HG02970 (cell line): Measurements from ENCODE around the gene HOXC10.

ENCODE experiments used
- ATAC-seq: cut with Tn5 transposase; IDR thresholded peaks from one replicate; pipeline ENCODE4 v1.9.1; 2021; ENCODE audit warnings: mild to moderate bottlenecking, moderate library complexity, moderate number of reproducible peaks; ENCODE audit not compliant: unreplicated experiment, low FRiP score

HOXC10 gene

GRCh38 chr12:53975479-53976152 lies 9.3 kb upstream of the HOXC10 start:
- ATAC-seq, result no peak

- no peak for ATAC-seq
Measured at GRCh38 chr12:53976172-53976822, 8.6 kb upstream of the HOXC10 start.

GRCh38 chr12:53976823-53977595 lies 7.9 kb upstream of the HOXC10 start:
- no peak for ATAC-seq

- ATAC-seq, result no peak
Measured at GRCh38 chr12:53977596-53978445, 7.1 kb upstream of the HOXC10 start.

GRCh38 chr12:53978477-53979356 lies 6.2 kb upstream of the HOXC10 start:
- ATAC-seq, result no peak

GRCh38 chr12:53980104-53980801 lies 4.7 kb upstream of the HOXC10 start:
- ATAC-seq, result no peak

GRCh38 chr12:53980802-53981496 lies 4.0 kb upstream of the HOXC10 start:
- ATAC-seq, result no peak

GRCh38 chr12:53981634-53982565 lies 3.0 kb upstream of the HOXC10 start:
- ATAC-seq, result no peak

GRCh38 chr12:53982648-53983567 lies 2.0 kb upstream of the HOXC10 start:
- no peak for ATAC-seq

GRCh38 chr12:53983568-53983949 lies 1.4 kb upstream of the HOXC10 start:
- ATAC-seq, result no peak

GRCh38 chr12:53983950-53984572 lies 885 bp upstream of the HOXC10 start:
- ATAC-seq, result no peak

- ATAC-seq, result no peak
Measured at GRCh38 chr12:53985692-53985993, 697 bp downstream of the HOXC10 start.

GRCh38 chr12:53985994-53986685 lies 1.2 kb downstream of the HOXC10 start:
- ATAC-seq, result no peak

GRCh38 chr12:53986686-53987483 lies 1.9 kb downstream of the HOXC10 start:
- no peak for ATAC-seq

- no peak for ATAC-seq
Measured at GRCh38 chr12:53987787-53988230, 2.9 kb downstream of the HOXC10 start.
